Measurements from ENCODE around the gene ZNF618.

DNA sequence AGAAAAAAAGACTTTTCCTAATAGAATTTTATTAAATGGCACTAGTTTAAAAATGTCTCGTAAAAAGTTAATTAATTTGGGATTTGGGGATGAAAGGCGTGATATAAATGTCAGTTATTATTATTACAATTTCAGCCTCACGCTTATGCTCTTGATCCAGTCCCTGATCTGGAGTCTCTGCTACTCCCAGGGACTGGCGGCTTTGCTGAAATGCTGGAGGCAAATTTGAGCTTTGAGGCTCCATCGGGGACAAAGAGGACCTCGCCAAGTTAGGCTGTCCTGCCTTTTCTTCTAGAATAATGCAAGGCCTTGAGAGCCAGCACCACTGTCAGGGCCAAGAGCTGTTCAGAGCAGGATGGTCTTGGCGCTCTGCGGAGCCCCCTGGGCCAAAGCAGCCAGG is 69.7 kb downstream of the ZNF618 start:
- TF ChIP-seq, protein P1, sequence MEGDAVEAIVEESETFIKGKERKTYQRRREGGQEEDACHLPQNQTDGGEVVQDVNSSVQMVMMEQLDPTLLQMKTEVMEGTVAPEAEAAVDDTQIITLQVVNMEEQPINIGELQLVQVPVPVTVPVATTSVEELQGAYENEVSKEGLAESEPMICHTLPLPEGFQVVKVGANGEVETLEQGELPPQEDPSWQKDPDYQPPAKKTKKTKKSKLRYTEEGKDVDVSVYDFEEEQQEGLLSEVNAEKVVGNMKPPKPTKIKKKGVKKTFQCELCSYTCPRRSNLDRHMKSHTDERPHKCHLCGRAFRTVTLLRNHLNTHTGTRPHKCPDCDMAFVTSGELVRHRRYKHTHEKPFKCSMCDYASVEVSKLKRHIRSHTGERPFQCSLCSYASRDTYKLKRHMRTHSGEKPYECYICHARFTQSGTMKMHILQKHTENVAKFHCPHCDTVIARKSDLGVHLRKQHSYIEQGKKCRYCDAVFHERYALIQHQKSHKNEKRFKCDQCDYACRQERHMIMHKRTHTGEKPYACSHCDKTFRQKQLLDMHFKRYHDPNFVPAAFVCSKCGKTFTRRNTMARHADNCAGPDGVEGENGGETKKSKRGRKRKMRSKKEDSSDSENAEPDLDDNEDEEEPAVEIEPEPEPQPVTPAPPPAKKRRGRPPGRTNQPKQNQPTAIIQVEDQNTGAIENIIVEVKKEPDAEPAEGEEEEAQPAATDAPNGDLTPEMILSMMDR (conservative IDR thresholded peaks at IDR 0.05; ENCODE audit: low read depth, low read length), result no peak
- TF ChIP-seq EZH2 (IDR thresholded peaks at IDR 0.05; ENCODE audit: low read length, unreplicated experiment), result no peak

Data from PC-3 (cell line).